ENCODE measurements around the gene UGT1A10.
"Not testable (repeated sequence)": the region's sequence is repeated elsewhere in the genome, so short reads cannot be mapped to it uniquely, and the experiment has no call there.

- TF ChIP-seq CTCF (IDR thresholded peaks at IDR 0.05); ZFX (IDR thresholded peaks at IDR 0.05; ENCODE audit: borderline replicate concordance): not testable (repeated sequence)
Observed at GRCh38 chr2:233636306-233636705, at the start of gene UGT1A10.
